A549 (cell line): Measurements from ENCODE around the gene LRRC4C.

Experiments used
- CTCF ChIP-seq: fragments of >200 bp; sonication (Bioruptor Twin); formaldehyde crosslinking; IDR thresholded peaks from 3 replicates; pipeline ENCODE4 v1.5.1; 2016
- EP300 ChIP-seq, 2 experiments: fragments of >200 bp; sonication (Bioruptor Twin); formaldehyde crosslinking; IDR thresholded peaks; 2 replicates in 1 of 2; 3 replicates in 1 of 2; pipeline ENCODE4 v1.6.1; 2016 to 2017
- HOXB5 ChIP-seq: fragments of 250-450 bp; sonication (Bioruptor Pico); IDR thresholded peaks from 2 replicates; pipeline ENCODE4 v1.5.0; 2020; ENCODE audit warnings: mild to moderate bottlenecking, moderate library complexity
- MYC ChIP-seq: IDR thresholded peaks from 2 replicates; pipeline ENCODE4 v1.6.1; 2012; ENCODE audit warnings: mild to moderate bottlenecking, inconsistent platforms, low read length, improper control_type of control experiment, borderline replicate concordance
- POLR2A ChIP-seq: IDR thresholded peaks from 2 replicates; pipeline ENCODE4 v1.6.1; 2012; ENCODE audit warnings: mild to moderate bottlenecking, low read length
- SREBF2 ChIP-seq: fragments of 450-650 bp; IDR thresholded peaks from 2 replicates; pipeline ENCODE4 v1.6.1; 2014; ENCODE audit warnings: mild to moderate bottlenecking, moderate library complexity
- ZFP36 ChIP-seq: fragments of 450-650 bp; IDR thresholded peaks from 2 replicates; pipeline ENCODE4 v1.6.1; 2014; ENCODE audit warnings: borderline replicate concordance; ENCODE audit not compliant: partially characterized antibody
- TF ChIP-seq, protein P1 (sequence below): fragments of 250-450 bp; sonication (Bioruptor Pico); IDR thresholded peaks from 2 replicates; pipeline ENCODE4 v1.5.0; 2020; ENCODE audit warnings: low read depth, mild to moderate bottlenecking, moderate library complexity
- TF ChIP-seq, protein P2 (sequence below): IDR thresholded peaks from 2 replicates; pipeline ENCODE4 v1.6.1; 2012
- TF ChIP-seq, protein P3 (sequence below): fragments of 200-600 bp; sonication (generic); IDR thresholded peaks from 2 replicates; pipeline ENCODE4 v1.6.1; 2016; ENCODE audit warnings: antibody characterized with exemption, mild to moderate bottlenecking, moderate library complexity

DNA sequence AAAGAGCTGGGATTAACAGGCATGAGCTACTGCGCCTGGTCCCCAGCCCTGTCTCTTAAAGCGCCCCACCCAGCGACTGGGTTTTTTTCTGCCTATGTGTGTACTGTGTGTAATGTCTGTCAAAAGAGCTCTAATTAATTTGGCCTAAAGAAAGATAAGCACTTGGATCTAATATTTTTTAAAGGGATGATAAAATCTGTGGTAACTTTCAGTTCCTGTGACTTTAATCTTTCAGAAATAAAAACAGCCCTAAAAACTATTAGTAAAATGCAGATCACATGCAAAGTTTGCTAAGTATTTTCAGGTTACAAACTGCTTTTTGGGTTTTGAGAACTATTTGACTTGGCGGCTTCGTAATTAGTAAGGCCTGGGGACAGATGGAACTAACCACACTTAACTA lies 1358.7 kb downstream of the LRRC4C start:
- TF ChIP-seq MYC = no peak
- TF ChIP-seq CTCF = no peak
- TF ChIP-seq SREBF2 = no peak
- no peak for TF ChIP-seq ZFP36
- TF ChIP-seq, protein P1, sequence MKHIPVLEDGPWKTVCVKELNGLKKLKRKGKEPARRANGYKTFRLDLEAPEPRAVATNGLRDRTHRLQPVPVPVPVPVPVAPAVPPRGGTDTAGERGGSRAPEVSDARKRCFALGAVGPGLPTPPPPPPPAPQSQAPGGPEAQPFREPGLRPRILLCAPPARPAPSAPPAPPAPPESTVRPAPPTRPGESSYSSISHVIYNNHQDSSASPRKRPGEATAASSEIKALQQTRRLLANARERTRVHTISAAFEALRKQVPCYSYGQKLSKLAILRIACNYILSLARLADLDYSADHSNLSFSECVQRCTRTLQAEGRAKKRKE = no peak
- TF ChIP-seq POLR2A = no peak
- TF ChIP-seq HOXB5 (CRISPR knock-in tag) = no peak
- TF ChIP-seq, protein P2, sequence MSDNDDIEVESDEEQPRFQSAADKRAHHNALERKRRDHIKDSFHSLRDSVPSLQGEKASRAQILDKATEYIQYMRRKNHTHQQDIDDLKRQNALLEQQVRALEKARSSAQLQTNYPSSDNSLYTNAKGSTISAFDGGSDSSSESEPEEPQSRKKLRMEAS = no peak
- TF ChIP-seq, protein P3, sequence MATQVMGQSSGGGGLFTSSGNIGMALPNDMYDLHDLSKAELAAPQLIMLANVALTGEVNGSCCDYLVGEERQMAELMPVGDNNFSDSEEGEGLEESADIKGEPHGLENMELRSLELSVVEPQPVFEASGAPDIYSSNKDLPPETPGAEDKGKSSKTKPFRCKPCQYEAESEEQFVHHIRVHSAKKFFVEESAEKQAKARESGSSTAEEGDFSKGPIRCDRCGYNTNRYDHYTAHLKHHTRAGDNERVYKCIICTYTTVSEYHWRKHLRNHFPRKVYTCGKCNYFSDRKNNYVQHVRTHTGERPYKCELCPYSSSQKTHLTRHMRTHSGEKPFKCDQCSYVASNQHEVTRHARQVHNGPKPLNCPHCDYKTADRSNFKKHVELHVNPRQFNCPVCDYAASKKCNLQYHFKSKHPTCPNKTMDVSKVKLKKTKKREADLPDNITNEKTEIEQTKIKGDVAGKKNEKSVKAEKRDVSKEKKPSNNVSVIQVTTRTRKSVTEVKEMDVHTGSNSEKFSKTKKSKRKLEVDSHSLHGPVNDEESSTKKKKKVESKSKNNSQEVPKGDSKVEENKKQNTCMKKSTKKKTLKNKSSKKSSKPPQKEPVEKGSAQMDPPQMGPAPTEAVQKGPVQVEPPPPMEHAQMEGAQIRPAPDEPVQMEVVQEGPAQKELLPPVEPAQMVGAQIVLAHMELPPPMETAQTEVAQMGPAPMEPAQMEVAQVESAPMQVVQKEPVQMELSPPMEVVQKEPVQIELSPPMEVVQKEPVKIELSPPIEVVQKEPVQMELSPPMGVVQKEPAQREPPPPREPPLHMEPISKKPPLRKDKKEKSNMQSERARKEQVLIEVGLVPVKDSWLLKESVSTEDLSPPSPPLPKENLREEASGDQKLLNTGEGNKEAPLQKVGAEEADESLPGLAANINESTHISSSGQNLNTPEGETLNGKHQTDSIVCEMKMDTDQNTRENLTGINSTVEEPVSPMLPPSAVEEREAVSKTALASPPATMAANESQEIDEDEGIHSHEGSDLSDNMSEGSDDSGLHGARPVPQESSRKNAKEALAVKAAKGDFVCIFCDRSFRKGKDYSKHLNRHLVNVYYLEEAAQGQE = no peak
- TF ChIP-seq EP300 (IDR thresholded peaks at IDR 0.05) = no peak
